CD4-positive, alpha-beta T cell treated with Interleukin-17A for 1 hour (primary cell): ENCODE data around the gene DENND5A.
"Not testable (repeated sequence)": the region's sequence is repeated elsewhere in the genome, so short reads cannot be mapped to it uniquely, and the experiment has no call there.

Experiments
- DNase-seq: peaks from one replicate; pipeline ENCODE4 v3.0.0-alpha.2; 2020

The DENND5A gene

DNA sequence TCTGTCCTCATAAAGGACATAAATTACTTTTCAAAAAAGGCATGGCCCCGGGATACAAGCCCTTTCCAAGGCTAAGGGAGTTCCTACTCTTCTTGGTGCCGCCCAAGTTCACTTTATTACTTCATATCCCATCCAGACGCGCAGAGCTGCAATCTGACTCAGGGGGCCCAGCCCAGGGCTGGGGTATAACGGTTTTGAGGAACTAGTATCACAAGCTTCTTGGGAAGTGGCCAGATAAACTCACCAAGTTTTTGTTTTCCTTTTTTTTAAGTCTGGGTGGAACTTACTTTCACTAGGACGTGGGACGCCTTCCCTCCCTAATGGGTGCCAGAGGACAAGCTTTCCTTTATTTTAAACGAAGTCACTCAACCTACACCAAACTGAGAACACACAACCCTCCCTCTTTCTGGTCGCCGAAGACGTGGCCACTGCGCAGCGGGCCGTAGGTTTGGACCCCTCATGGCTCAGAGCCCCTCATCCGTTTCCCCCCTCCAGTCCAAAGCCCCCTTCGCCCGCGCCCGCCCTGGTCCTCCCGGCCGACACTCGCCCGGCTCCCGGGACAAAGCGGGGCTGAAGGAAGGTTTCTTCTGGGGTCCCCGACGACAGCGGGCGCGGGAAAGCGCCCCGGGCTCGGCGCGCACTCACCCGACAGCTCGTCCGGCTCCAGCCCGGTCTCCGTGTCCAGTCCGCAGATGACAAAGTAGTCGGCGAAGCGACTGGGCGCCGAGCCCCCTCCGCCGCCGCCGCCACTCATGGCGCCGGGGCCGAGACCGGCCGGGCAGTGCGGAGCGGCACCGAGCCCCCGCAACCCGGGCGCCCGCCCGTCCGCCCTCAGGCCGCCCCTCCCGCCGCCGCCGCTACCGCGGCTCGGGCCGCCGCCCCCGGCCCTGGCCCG lies 587 bp downstream of the DENND5A start:
- no peak for DNase-seq

DNA sequence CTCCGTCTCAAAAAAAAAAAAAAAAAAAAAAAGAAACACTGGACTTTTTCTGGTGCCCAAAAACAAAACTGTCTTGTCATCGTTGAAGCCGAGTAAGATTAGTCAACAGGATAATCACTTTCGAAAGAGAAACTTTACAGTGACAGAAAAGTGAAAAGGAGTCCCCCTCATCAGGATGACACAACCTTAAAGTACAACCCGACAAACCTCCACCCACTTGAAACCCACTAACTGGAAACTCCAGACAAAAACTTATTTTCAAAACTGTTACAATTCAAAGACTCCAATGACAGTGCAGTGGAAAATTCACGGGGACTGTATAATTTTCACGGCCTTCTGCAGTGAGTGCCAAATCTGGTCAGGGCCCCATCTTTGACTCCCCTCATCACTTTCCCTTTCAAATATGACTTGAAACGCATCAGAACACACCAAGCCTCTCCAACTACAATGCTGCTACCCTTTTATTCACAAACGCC lies 1.3 kb downstream of the DENND5A start:
- peak; percentile 63 for DNase-seq

DNA sequence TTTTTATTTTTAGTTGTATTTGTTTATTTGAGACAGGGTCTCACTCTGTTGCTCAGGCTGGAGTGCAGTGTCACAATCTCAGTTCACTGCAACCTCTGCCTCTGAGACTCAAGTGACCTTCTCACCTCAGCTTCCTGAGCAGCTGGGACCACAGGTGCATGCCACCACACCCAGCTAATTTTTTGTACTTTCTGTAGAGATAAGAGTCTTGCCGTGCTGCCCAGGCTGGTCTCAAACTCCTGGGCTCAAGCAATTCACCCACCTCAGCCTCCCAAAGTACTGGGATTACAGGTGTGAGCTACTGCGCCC lies 4.4 kb downstream of the DENND5A start:
- DNase-seq = peak; percentile 23

DNA sequence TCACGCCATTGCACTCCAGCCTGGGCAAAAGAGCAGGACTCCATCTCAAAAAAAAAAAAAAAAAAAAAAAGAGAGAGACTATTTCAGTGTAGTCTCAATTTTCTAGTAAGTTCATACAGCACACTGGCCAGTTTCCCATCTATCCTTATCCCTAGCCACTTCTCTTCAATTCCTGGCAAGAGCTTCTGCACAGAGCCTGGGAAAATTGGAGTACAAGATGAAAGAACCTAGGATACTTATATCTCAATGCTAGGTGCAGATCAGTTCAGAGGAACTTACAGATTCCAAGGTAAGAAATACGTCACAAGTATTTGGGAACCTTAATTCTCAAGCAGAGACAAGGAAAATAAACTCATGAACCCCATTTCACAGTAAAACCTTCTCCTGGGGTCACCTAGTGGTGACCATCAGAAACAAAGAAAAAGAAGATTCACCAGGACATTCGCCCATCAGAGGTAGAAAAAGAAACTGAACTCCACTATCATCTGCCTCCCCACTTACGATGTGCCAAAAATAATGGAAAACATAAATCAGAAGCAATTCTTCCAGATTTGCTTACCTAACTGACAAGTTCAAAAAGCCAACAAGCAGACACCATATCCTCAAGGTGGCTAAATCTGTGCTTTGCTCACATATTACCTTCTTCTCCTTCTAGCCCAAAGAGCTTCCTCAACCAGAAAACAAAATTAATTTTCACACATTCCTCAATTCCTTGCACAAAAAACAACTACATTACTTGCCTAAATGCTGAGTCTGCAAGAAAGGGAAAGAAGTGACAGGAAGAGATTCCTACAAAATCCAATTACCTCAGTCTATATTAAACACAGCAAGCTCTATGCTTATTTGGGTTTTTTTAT lies 4.9 kb downstream of the DENND5A start:
- DNase-seq = no peak

DNA sequence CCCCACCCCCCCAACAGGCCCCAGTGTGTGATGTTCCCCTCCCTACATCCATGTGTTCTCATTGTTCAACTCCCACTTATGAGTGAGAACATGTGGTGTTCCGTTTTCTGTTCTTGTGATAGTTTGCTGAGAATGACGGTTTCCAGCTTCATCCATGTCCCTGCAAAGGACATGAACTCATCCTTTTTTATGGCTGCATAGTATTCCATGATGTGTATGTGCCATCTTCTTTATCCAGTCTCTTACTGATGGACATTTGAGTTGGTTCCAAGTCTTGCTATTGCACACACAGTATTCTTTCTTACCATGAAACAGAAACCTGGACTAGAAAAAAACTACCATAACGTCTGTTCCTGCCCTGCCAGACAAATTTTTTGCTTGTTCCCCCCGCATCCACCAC lies 6.9 kb downstream of the DENND5A start:
- not testable (repeated sequence) for DNase-seq

GRCh38 chr11:9254416-9254815 lies 10.7 kb downstream of the DENND5A start:
- no peak for DNase-seq

DNA sequence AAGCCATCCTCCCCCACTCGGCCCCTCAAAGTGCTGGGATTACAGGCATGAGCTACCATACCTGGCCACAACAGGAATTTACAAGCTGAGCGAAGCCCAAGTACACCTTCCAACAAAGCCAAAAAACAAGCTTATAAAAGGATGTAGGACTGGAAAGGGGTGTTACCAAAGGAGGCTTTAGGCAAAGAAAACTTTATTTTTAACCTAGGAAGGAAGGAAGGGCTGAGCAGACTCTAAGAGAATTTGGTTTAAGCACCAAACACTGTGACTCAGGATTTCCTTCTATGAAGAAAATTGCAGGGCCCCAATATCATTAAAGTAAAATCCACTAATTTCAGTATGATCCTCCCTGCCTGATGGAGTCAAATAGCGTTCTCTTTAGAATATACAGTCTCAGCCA lies 12.1 kb downstream of the DENND5A start:
- DNase-seq = no peak

DNA sequence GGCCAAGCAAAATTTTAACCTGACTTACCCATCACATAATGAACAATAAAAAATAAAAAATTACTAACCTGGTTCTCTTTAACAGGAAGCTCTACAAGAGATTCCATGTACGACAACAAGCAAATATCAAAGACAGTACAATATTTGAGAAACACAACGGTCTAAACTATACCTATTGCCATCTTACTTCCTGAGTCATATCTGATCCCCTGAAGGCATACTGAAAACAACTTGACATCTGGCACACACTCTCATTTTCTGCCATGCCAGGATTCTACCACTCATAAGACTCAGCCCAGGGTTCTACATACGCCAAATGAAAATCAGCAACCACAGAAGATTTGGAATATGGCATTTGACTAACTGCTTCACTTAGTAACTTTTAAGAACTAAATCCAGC lies 13.8 kb downstream of the DENND5A start:
- DNase-seq = peak; percentile 5

DNA sequence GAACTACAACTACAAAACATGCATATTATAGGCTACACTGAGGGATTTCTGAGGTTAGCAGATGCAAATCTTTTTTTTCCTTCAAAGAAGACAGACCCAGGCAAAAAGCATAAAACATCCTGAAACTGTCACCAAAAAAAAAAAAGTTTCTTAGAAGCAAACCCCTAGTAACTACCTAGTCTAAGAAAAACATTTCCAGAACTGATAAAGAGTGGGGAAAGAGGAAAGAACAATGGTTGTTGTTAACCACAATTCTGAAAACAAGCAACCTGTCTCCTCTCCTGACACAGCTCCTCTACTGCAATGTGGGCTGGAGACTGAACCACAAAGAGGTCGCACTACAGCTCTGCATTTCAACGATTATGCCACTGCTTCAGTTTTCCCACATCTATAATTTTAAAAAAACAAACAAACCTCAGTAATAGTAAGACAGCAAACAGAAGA lies 15.0 kb downstream of the DENND5A start:
- peak; percentile 66 for DNase-seq

DNA sequence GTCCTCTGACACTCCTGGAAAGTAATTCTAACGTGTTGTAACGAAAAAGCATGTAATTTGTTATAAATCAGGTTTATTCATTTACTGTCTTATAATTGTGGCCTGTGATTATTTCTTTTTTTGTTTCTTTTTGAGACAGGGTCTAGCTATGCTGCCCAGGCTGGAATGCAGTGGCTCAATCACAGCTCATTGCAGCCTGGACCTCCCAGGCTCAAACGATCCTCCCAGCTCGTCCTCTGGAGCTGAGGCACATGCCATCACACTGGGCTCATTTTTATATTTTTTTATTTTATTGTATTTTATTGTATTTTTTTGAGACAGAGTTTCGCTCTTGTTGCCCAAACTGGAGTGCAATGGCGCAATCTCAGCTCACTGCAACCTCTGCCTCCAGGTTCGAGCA lies 15.9 kb downstream of the DENND5A start:
- no peak for DNase-seq

DNA sequence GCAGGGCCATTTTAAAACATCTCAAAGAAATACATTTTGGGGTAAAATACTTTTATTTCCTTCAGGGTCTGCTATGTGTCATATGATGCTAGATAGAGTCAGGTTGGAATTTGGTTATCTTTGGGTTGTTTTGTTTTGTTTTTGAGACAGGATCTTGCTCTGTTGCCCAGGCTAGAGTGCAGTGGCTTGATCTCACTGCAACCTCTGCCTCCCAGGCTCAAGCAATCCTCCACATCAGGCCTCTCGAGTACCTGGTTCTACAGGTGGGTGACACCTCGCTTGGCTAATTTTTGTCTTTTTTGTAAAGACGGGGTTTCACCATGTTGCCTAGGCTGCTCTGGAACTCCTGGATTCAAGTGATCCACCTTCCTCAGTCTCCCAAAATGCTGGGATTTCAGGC lies 17.3 kb downstream of the DENND5A start:
- no peak for DNase-seq

DNA sequence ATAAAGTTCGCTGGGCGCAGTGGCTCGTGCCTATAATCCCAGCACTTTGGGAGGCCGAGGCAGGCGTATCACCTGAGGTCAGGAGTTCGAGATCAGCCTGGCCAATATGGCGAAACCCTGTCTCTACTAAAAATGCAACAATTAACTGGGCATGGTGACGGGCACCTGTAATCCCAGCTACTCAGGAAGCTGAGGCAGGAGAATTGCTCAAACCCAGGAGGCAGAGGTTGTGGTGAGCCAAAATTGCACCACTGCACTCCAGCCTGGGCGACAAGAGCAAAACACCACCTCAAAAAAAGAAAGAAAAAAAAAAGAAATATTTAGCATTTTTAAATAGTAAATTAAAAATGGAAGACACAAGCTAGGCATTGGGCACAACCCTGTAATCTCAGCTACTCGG lies 28.9 kb downstream of the DENND5A start:
- DNase-seq = not testable (repeated sequence)

DNA sequence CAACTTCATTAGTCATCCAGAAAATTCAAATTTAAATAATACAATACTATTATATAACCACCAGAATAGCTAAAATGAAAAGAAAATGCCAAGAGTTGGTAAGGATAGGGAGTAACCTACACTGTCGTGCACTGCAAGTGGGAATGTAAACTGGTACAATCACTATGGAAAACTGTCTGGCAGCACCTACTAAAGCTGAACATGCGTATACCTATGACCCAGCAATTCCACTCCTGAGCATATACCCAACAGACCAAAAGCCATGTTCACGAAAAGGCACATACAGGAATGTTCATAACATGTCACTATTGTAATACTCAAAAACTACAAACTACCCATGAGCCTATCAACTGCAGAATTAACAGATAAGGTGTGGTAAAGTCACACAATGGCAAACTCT lies 32.7 kb downstream of the DENND5A start:
- DNase-seq = no peak

DNA sequence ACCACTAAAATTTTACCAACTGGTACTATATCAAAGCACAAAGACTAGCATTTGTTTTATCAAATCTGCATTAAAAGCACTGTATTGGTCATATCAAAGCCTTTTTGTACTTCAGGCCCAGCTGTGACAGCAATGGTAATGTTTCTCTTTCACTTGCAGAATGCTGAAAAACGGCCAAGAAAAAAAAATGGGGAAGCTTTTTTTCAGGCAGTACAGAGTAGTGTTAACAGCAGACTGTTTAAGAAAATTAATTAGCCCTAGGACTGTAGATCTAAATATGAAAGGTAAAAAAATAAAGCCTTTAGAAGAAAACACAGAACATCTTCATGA lies 33.3 kb downstream of the DENND5A start:
- DNase-seq = peak; percentile 13

DNA sequence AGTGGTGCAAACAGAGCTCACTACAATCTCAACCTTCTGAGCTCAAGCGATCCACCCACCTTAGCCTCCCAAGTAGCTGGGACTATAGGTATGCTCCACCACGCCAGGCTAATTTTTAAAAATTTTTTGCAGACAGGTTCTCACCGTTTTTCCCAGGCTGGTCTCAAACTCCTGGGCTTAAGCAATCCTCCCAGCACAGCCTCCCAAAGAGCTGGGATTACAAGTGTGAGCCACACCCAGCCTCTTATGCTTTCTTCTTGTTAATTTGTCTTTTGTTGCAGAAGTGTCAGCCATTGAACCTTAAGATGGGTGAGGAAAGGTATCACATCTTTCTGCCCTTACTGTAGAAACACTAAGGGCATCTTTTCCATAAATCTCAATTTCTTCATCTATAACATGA lies 34.9 kb downstream of the DENND5A start:
- DNase-seq = no peak

GRCh38 chr11:9228091-9228490 lies 37.1 kb downstream of the DENND5A start:
- no peak for DNase-seq

- no peak for DNase-seq
Observed at GRCh38 chr11:9225748-9226298, 39.3 kb downstream of the DENND5A start.

DNA sequence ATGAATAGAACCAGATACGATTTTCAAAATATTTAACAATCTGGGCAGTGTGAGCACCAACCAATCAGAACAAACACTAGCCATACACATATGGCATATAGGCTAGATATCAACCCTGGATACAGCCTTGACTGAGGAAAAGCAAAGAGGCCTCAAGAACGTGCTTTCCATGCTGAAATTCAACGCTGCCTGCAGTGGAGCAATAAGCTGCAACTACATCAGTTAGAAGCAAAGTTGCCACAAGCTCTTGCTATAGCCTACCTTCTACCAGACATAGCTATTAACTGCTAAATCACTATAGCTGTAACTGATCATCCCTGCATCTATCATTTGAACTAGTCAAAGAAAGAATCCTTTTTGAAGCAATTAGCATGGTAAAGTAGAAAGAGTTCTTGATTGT lies 42.5 kb downstream of the DENND5A start:
- no peak for DNase-seq

DNA sequence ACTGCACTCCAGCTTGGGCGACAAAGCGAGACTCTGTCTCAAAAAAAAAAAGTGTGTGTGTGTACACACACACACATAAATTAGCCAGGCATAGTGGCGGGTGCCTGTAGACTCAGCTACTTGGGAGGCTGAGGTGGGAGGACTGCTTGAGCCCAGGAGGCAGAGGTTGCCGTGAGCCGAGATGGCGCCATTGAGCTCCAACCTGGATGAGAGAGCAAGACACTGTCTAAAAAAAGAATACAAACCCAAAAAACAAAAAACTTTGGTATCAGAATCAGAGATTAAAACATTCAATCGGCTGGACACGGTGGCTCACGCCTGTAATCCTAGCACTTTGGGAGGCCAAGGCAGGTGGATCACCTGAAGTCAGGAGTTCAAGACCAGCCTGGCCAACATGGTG lies 44.3 kb downstream of the DENND5A start:
- not testable (repeated sequence) for DNase-seq

DNA sequence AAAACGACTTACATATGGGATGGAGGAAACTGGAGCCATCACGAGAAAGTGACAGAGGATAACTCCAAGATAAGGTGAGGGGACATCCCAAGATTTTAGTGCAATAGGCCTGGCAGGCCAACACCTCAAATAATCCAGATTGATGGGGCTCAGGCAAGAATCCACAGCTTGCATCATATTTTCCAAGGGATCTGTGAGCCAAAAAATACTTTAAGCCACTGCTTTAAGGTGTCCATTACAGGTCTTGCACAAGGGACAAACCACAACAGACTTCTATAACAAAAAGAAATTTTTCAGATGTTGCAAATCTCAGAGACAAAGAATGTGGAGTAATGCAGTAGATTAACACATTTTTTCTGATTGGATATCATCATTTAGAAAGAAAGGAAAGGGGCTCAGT lies 45.6 kb downstream of the DENND5A start:
- no peak for DNase-seq

GRCh38 chr11:9219115-9219514 lies 46.0 kb downstream of the DENND5A start:
- no peak for DNase-seq

DNA sequence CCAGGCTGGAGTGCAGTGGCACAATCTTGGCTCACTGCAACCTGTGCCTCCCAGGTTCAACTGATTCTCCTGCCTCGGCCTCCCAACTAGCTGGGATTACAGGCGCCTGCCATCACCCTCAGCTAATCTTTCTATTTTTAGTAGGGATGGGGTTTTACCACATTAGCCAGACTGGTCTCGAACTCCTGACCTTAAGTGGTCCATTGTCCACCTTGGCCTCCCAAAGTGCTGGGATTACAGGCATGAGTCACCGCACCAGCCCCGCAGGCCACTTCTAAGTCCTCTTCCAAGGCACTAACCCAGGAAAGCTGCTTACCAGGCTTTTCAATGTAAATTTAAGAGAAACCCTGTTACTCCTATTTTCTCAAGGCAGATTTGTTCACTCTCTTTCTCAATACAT lies 50.4 kb downstream of the DENND5A start:
- no peak for DNase-seq

GRCh38 chr11:9211322-9211721 lies 53.8 kb downstream of the DENND5A start:
- DNase-seq = no peak

DNA sequence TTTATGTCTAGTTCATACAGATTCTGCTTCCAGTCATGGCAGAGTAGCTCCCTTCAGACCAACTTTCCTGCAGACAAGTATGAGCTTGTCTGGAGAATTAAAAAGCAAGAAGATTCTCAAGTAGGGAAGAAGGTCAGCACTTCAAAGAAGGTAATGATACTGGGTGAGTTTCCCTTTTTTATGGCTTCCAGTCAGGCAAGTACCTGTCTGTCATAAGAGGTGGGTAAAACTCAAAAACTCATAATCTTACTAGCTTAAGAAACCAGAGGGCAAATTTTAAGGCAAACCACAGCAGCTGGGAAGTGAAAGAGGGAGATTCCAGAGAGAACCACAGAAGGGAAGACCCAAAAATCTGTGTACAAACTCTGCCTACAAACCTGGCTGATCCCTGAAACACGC lies 54.2 kb downstream of the DENND5A start:
- DNase-seq = peak; percentile 5
